ENCODE data around the gene PACC1.

Gene PACC1

DNA sequence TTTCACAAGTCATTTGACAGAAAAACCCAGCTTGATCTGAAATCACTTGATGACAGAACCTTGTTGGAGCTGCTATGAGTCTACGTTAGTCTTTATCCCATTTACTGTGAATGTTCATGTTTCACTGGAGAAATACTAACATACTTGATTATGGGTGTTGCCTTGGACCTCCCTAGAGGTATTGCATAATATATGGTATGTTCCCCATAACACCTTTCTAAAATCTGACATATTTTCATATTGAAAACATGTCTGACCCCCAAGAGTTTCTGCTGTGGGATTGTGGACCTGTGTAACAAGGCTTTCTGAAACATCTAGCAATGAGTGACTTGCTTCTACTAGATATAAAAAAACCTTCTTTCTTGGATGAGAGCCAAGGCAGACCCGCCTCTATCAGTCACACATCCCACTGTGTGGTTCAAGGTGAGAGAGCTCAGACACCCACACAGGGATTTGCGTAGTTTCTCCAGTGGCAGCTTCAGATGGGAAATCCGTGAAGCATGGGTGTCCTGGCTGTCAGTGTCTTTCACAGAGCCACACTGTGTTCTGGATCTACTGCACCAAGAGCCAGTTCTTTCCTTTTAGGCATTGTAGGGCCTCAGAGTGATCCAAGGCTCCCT lies 22.6 kb upstream of the PACC1 start:
- no peak overlapping the region for H3K27ac ChIP-seq
- TF ChIP-seq, protein P1, sequence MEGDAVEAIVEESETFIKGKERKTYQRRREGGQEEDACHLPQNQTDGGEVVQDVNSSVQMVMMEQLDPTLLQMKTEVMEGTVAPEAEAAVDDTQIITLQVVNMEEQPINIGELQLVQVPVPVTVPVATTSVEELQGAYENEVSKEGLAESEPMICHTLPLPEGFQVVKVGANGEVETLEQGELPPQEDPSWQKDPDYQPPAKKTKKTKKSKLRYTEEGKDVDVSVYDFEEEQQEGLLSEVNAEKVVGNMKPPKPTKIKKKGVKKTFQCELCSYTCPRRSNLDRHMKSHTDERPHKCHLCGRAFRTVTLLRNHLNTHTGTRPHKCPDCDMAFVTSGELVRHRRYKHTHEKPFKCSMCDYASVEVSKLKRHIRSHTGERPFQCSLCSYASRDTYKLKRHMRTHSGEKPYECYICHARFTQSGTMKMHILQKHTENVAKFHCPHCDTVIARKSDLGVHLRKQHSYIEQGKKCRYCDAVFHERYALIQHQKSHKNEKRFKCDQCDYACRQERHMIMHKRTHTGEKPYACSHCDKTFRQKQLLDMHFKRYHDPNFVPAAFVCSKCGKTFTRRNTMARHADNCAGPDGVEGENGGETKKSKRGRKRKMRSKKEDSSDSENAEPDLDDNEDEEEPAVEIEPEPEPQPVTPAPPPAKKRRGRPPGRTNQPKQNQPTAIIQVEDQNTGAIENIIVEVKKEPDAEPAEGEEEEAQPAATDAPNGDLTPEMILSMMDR (conservative IDR thresholded peaks at IDR 0.05), result no peak

DNA sequence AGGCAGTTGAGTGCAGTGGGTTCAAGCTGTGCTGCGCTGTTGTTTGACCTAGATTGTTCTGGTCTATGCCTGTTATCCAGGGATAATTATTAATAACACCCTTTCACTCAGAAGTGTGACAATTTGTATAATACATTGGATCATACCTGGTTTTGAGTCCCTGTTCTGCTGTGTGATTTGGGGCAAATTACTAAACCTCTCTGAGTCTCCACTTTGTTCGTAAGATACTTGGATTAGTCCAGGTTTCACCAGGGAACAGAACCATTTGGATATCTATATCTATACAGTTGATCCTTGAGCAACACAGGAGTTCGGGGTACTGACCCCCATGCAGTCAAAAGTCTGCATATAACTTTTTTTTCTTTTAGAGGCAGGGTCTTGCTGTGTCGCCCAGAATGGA lies 20.3 kb upstream of the PACC1 start:
- TF ChIP-seq, protein P1 (conservative IDR thresholded peaks at IDR 0.05), result no peak
- no peak overlapping the region for H3K27ac ChIP-seq

DNA sequence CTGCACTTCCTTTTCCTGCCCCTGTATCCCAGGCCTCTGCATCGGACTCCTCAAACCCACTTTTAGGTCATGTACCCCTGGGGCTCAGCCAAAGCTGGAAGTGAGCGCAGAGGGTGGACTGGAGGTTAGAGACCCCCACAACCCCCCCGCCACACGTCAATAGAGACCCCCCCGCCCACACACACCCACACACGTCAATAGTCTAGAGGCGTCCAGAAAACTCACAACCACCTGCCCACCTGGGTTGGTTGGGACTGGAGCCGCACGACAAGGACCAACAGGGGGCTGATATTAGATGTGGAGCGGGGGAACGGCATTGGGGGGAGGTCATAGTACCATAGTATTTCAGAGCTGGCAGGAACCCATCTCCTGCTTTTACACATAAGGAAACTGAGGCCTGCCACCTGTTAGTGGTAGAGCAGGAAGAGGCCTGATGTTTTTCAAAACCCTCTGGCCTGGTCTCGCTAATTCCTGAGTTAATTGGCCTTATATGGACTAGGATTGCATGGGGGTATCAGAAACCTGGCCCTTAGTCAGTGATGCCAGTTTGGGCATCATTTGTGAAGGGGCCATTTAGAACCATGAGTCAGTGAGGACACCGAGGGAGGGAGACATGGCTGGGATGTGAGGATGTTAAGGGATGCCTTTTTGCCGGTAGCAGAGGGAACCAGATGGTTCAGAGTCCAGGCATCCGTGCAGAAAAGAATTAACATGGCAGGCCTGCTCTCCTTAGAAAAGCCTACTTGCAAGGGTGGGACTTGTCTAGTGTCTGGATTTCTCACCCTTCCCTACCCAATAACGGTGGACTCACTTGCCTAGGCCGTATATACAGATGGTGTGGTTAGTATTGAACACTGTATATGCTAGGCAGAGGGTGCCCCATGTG lies 19.1 kb upstream of the PACC1 start:
- peak overlapping the region; percentile 72; the same call in 1 of the 2 replicates for H3K27ac ChIP-seq
- TF ChIP-seq, protein P1 (conservative IDR thresholded peaks at IDR 0.05), result no peak

- TF ChIP-seq, protein P1 (conservative IDR thresholded peaks at IDR 0.05), result no peak
- peak within 1 kb of the TSS; percentile 72 for H3K27ac ChIP-seq
Observed at GRCh38 chr1:212432661-212433576, 18.2 kb upstream of the PACC1 start, which contains the start of gene NENF. Gene NENF (plus strand): TSS chr1:212432920. CDS start chr1:212432944, 24 bp downstream.

- TF ChIP-seq, protein P1 (conservative IDR thresholded peaks at IDR 0.05), result no peak
- H3K27ac ChIP-seq, result peak overlapping the region; percentile 72
Observed at GRCh38 chr1:212432272-212432660, 17.6 kb upstream of the PACC1 start.

GRCh38 chr1:212431644-212432043 lies 17.0 kb upstream of the PACC1 start:
- TF ChIP-seq, protein P1 (conservative IDR thresholded peaks at IDR 0.05), result no peak
- H3K27ac ChIP-seq, result peak overlapping the region; percentile 72
